ENCODE results near the gene GDPD3. TPM values are rescaled to one million over a fixed set of nuclear protein-coding genes. Genes with fewer than 3 reads are reported as not detected.

Gene GDPD3
- total and polyA plus RNA-seq, 9 of the 15 experiments (the other 6 are each of a cell fraction or from before 2014, with no cell fraction given): 0.47 to 3.9 (median 1.1) TPM

- TF ChIP-seq HMGXB4 (CRISPR knock-in tag; IDR thresholded peaks at IDR 0.05): 0 out of 2 replicates have a peak, but pooled peaks have one; percentile 18
- TF ChIP-seq GATAD2A (IDR thresholded peaks at IDR 0.05): 0 out of 2 replicates have a peak, but pooled peaks have one; percentile 49
- peak; percentile 80 for TF ChIP-seq ZNF354B (CRISPR knock-in tag; IDR thresholded peaks at IDR 0.05)
- TF ChIP-seq TAF15 (IDR thresholded peaks at IDR 0.05; ENCODE audit: low read depth, low read length): no peak
- TF ChIP-seq ELF2 (CRISPR knock-in tag; IDR thresholded peaks at IDR 0.05): peak; percentile 60; the same call in 1 of the 2 replicates
- TF ChIP-seq KAT7 (CRISPR knock-in tag; IDR thresholded peaks at IDR 0.05; ENCODE audit: borderline replicate concordance): no peak; the same call in 1 of the 2 replicates
- no peak for TF ChIP-seq SAFB (IDR thresholded peaks at IDR 0.05; ENCODE audit: borderline replicate concordance, low read depth, low read length)
- no peak for TF ChIP-seq U2AF1 (optimal IDR thresholded peaks at IDR 0.05; ENCODE audit: low read depth, low read length)
- TF ChIP-seq IFI16 (CRISPR knock-in tag; IDR thresholded peaks at IDR 0.05): peak; percentile 93
- peak; percentile 43 to 59 for TF ChIP-seq RAD21 (CRISPR knock-in tag; conservative IDR thresholded peaks at IDR 0.05 in 1 of 2, IDR thresholded peaks at IDR 0.05 in 1 of 2)
- peak; percentile 91 for TF ChIP-seq MEF2D (tag; conservative IDR thresholded peaks at IDR 0.05; ENCODE audit: low read depth)
- TF ChIP-seq CBX5 (IDR thresholded peaks at IDR 0.05; ENCODE audit: borderline replicate concordance, low read depth): 0 out of 2 replicates have a peak, but pooled peaks have one; percentile 40
- peak; percentile 82; the same call in 1 of the 2 replicates for TF ChIP-seq ZNF133 (CRISPR knock-in tag; IDR thresholded peaks at IDR 0.05)
- peak; percentile 41; the same call in 1 of the 2 replicates for TF ChIP-seq E2F1 (CRISPR knock-in tag; IDR thresholded peaks at IDR 0.05)
- peak; percentile 97 for TF ChIP-seq TCF15 (CRISPR knock-in tag; IDR thresholded peaks at IDR 0.05)
- peak; percentile 96 for TF ChIP-seq RREB1 (CRISPR knock-in tag; IDR thresholded peaks at IDR 0.05)
- TF ChIP-seq ZNF445 (CRISPR knock-in tag; IDR thresholded peaks at IDR 0.05; ENCODE audit: low read depth): peak; percentile 85; the same call in 1 of the 2 replicates
- 0 out of 2 replicates have a peak, but pooled peaks have one; percentile 42 for TF ChIP-seq ZSCAN32 (CRISPR knock-in tag; IDR thresholded peaks at IDR 0.05)
These were observed 20.8 kb downstream of the GDPD3 start (continued) for GRCh38 chr16:30092373-30093010.

Data from K562 (cell line).